ENCODE data around the gene EIF5. TPM values are rescaled to one million over a fixed set of nuclear protein-coding genes. Genes with fewer than 3 reads are reported as not detected.
A peak's percentile ranks its signal among the peaks of the same experiment; 100 is the strongest.

EIF5 gene
- total RNA-seq, 1 donor: 197 TPM

GRCh38 chr14:103386713-103387329 lies 52.8 kb downstream of the EIF5 start:
- Histone ChIP-seq H4K20me1 (ENCODE audit: insufficient read depth, low read length) (peaks cover 51% of the 10 kb centered on the region), H3K27ac (ENCODE audit: low read depth, low read length) (peak overlapping the region; percentile 88), H3K4me2 (ENCODE audit: insufficient read depth, low read length) (peak overlapping the region; percentile 98), H3K4me3 (ENCODE audit: insufficient read depth, low read length) (peak overlapping the region; percentile 99), H3K79me2 (ENCODE audit: insufficient read depth, low read length) (peaks cover 62% of the 10 kb centered on the region), H3K36me3 (ENCODE audit: insufficient read depth, low read length) (no peaks in the 10 kb centered on the region), H3K27me3 (ENCODE audit: insufficient read depth, low read length) (no peaks in the 10 kb centered on the region), H3K4me1 (ENCODE audit: insufficient read depth, low read length) (peaks cover 20% of the 10 kb centered on the region), H3K9me3 (ENCODE audit: low read depth, low read length) (no peaks in the 10 kb centered on the region), H2AFZ (ENCODE audit: low read length) (no peak overlapping the region)
- TF ChIP-seq CTCF (IDR thresholded peaks at IDR 0.05; ENCODE audit: extremely low read depth, low read depth, low read length): no peak
- DNase-seq (ENCODE audit: insufficient read length, low spot score, missing footprints): peak; percentile 76

GRCh38 chr14:103388664-103389063 lies 54.6 kb downstream of the EIF5 start:
- Histone ChIP-seq H3K27ac (ENCODE audit: low read depth, low read length) (no peak overlapping the region), H2AFZ (ENCODE audit: low read length) (no peak overlapping the region), H4K20me1 (ENCODE audit: insufficient read depth, low read length) (peaks cover 69% of the 10 kb centered on the region), H3K9me3 (ENCODE audit: low read depth, low read length) (no peaks in the 10 kb centered on the region), H3K4me2 (ENCODE audit: insufficient read depth, low read length) (peak overlapping the region; percentile 98), H3K36me3 (ENCODE audit: insufficient read depth, low read length) (no peaks in the 10 kb centered on the region), H3K4me3 (ENCODE audit: insufficient read depth, low read length) (no peak overlapping the region), H3K4me1 (ENCODE audit: insufficient read depth, low read length) (peaks cover 20% of the 10 kb centered on the region), H3K27me3 (ENCODE audit: insufficient read depth, low read length) (no peaks in the 10 kb centered on the region), H3K79me2 (ENCODE audit: insufficient read depth, low read length) (peaks cover 80% of the 10 kb centered on the region)
- TF ChIP-seq CTCF (IDR thresholded peaks at IDR 0.05; ENCODE audit: extremely low read depth, low read depth, low read length): no peak
- DNase-seq (ENCODE audit: insufficient read length, low spot score, missing footprints): no peak

- Histone ChIP-seq H3K27ac (ENCODE audit: low read depth, low read length) (no peak overlapping the region), H3K27me3 (ENCODE audit: insufficient read depth, low read length) (no peaks in the 10 kb centered on the region)
- TF ChIP-seq CTCF (IDR thresholded peaks at IDR 0.05; ENCODE audit: extremely low read depth, low read depth, low read length): no peak
Observed at GRCh38 chr14:103390605-103391004, 56.6 kb downstream of the EIF5 start.

GRCh38 chr14:103391048-103391447 lies 57.0 kb downstream of the EIF5 start:
- peaks cover 97% of the 10 kb centered on the region for H3K79me2 ChIP-seq (ENCODE audit: insufficient read depth, low read length)
- no peaks in the 10 kb centered on the region for H3K36me3 ChIP-seq (ENCODE audit: insufficient read depth, low read length)
- H4K20me1 ChIP-seq (ENCODE audit: insufficient read depth, low read length): peaks cover 88% of the 10 kb centered on the region
- DNase-seq (ENCODE audit: insufficient read length, low spot score, missing footprints): peak; percentile 91
- H3K27me3 ChIP-seq (ENCODE audit: insufficient read depth, low read length): no peaks in the 10 kb centered on the region
- peak; percentile 85 for TF ChIP-seq CTCF (IDR thresholded peaks at IDR 0.05; ENCODE audit: extremely low read depth, low read depth, low read length)
- H3K9me3 ChIP-seq (ENCODE audit: low read depth, low read length): no peaks in the 10 kb centered on the region
- no peak overlapping the region for H2AFZ ChIP-seq (ENCODE audit: low read length)
- H3K4me1 ChIP-seq (ENCODE audit: insufficient read depth, low read length): peaks cover 40% of the 10 kb centered on the region
- no peak overlapping the region for H3K27ac ChIP-seq (ENCODE audit: low read depth, low read length)
- H3K4me2 ChIP-seq (ENCODE audit: insufficient read depth, low read length): no peak overlapping the region
- H3K4me3 ChIP-seq (ENCODE audit: insufficient read depth, low read length): no peak overlapping the region

More at GRCh38 chr14:103390605-103391004, 56.6 kb downstream of the EIF5 start:
- no peak for DNase-seq (ENCODE audit: insufficient read length, low spot score, missing footprints)
- peaks cover 36% of the 10 kb centered on the region for H3K4me1 ChIP-seq (ENCODE audit: insufficient read depth, low read length)
- no peak overlapping the region for H2AFZ ChIP-seq (ENCODE audit: low read length)
- peaks cover 88% of the 10 kb centered on the region for H4K20me1 ChIP-seq (ENCODE audit: insufficient read depth, low read length)
- H3K79me2 ChIP-seq (ENCODE audit: insufficient read depth, low read length): peaks cover 97% of the 10 kb centered on the region
- no peaks in the 10 kb centered on the region for H3K9me3 ChIP-seq (ENCODE audit: low read depth, low read length)
- H3K36me3 ChIP-seq (ENCODE audit: insufficient read depth, low read length): no peaks in the 10 kb centered on the region
- no peak overlapping the region for H3K4me3 ChIP-seq (ENCODE audit: insufficient read depth, low read length)
- no peak overlapping the region for H3K4me2 ChIP-seq (ENCODE audit: insufficient read depth, low read length)

Data from osteoblast (primary cell).